ENCODE measurements around the gene FAM72D.
"Not testable (repeated sequence)": the region's sequence is repeated elsewhere in the genome, so short reads cannot be mapped to it uniquely, and the experiment has no call there.

The FAM72D gene

DNA sequence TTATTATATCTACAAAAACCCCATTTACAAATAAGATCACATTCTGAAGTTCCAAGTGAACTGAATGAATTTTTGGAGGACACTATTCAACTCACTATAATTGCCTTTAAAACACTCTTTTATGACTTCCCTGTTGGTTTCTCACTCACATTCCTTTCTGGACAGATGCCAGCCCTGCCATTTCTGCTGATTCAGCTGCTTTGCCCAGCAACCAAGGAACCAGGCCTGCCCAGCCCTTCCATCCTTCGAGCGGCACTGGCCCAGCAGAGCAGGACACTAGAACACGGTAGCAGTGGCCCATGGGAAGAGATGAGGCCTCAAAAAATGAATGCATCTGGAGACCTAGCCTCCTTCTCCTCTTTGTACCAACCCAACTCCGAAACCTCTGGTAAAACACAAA lies 50.5 kb downstream of the FAM72D start:
- not testable (repeated sequence) for DNase-seq (ENCODE audit: low read depth in 2 of 2)

DNA sequence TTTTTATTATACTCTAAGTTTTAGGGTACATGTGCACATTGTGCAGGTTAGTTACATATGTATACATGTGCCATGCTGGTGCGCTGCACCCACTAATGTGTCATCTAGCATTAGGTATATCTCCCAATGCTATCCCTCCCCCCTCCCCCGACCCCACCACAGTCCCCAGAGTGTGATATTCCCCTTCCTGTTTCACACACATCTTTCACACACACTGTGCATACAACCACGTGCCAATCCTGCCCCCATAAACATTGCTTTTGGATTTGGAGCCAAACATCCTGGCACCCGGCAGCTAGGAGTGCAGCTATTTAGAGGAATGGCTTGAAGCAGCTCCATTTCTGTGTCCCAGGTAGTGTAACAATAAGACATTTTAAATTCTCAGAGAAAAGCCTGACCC lies 51.4 kb downstream of the FAM72D start:
- not testable (repeated sequence) for DNase-seq (ENCODE audit: low read depth in 2 of 2)

DNA sequence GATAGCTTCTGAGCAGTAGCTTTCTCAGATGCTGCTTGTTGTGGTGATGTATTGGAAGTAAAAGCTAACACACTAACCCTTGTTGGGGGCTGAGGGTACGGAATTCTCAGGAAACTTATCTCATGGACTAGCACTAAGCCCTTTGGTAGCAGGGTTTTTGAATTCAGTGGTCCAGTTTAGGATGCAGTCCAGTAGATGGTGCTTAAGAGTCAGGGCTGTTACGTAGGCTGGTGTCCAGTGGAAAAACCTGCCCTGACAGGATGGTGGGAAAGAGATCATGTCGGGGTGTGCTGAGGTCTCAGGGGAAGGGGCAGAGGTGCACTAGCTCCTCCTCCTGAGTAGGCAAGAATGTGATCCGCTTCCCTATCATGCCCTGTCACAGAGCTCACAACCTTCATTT lies 59.6 kb downstream of the FAM72D start:
- DNase-seq (ENCODE audit: low read depth in 2 of 2), result not testable (repeated sequence)

DNA sequence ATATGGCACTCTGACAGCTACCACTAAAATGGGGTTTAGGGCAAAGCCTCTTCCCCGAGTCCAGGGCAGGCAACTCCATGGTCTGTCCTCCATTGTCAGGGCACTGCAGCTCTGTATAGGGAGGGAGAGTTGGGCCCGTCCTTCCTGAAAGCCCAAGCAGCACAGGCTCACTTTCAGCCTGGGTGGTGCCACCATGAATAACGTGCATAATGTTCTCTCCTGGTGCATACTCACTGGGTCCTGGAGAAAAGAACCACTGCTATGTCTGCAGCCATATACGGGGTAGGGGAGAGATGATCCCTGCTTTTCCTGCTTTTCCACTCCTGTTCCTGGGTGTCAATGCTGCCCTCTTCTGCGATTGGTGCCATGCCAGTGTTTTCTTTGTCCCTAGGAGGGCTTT lies 60.1 kb downstream of the FAM72D start:
- not testable (repeated sequence) for DNase-seq (ENCODE audit: low read depth in 2 of 2)

DNA sequence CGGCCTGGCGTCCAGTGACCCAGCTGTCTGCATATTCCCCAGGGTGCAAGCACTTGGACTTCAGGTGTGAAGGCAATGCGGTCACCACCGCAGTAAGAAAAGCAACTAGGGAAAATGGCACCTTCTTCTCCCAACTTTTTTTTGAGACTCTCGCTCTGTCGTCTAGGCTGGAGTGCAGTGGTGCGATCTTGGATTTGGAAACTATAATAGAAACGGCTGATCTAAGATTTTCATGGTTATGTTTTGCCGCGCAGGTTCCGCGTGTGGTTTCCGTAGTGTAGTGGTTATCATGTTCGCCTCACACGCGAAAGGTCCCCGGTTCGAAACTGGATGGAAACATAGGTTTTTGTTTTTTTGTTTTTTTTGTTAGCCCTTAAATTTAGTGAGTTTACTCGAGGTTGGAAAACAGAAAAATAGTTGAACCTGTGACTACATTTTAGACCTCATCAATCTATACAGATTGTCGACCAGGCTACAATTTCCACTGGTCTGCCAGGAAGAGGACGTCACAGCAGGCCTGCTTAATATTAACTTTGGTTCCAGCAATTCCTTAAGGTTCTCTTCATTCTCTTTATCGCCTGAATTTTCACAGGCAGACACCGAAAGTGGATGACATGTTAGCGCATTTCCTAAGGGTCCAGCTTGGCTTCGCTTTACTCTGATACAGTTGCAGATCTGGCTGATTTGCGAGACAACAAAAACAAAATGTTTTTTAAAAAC lies 61.3 kb downstream of the FAM72D start:
- peak; percentile 23 to 38 for DNase-seq (ENCODE audit: low read depth in 2 of 2)

GRCh38 chr1:145157715-145158114 lies 61.9 kb downstream of the FAM72D start:
- not testable (repeated sequence) for DNase-seq (ENCODE audit: low read depth in 2 of 2)

- not testable (repeated sequence) for DNase-seq (ENCODE audit: low read depth in 2 of 2)
These were observed 65.4 kb downstream of the FAM72D start for GRCh38 chr1:145161046-145161752.

All from stimulated activated CD4-positive, alpha-beta T cell treated with anti-CD3 and anti-CD28 coated beads, Interleukin-1b, Interleukin-23, amount 100 ng/mL, for 4 hours (primary cell).